Measurements from ENCODE around the gene TSPAN18. TPM values are rescaled to one million over a fixed set of nuclear protein-coding genes. Genes with fewer than 3 reads are reported as not detected.
A peak's percentile ranks its signal among the peaks of the same experiment; 100 is the strongest.

The TSPAN18 gene
- total RNA-seq, 2 experiments from 2014 or later: 1.4 to 2.3 TPM

- no peaks in the 10 kb centered on the region for H3K36me3 Mint-ChIP-seq (ENCODE audit: low read depth)
- no peak for ATAC-seq
- H3K4me3 Mint-ChIP-seq: no peak overlapping the region
- intact Hi-C loops (cut with DNase I, micrococcal nuclease): loop anchor here in 1 of 2 experiments (5.0 kb wide), 1 partner anchor 155 kb away; no protein-coding TSS in a partner anchor
- H3K27me3 Mint-ChIP-seq: peaks cover 3% of the 10 kb centered on the region
- no peaks in the 10 kb centered on the region for H3K9me3 Mint-ChIP-seq (ENCODE audit: low read depth)
- H3K27ac Mint-ChIP-seq: no peak overlapping the region
- CTCF ChIA-PET: interaction anchor here (0.7 kb wide), 2 partner anchors 18 to 57 kb away, joined by 3 to 4 read pairs; no protein-coding TSS in a partner anchor
- peaks cover 12% of the 10 kb centered on the region for H3K4me1 Mint-ChIP-seq
- no peak for DNase-seq
- POLR2A ChIA-PET: no interaction called here
These were observed 14.8 kb upstream of the TSPAN18 start for GRCh38 chr11:44711787-44712608.

- H3K27me3 Mint-ChIP-seq: peaks cover 3% of the 10 kb centered on the region
- ATAC-seq (no peak), DNase-seq (no peak)
- H3K27ac Mint-ChIP-seq: no peak overlapping the region
- intact Hi-C loops (cut with DNase I, micrococcal nuclease): loop anchor here in 1 of 2 experiments (5.0 kb wide), 1 partner anchor 156 kb away; no protein-coding TSS in a partner anchor
- ChIA-PET POLR2A (no interaction called here), CTCF (no interaction called here)
- no peaks in the 10 kb centered on the region for H3K36me3 Mint-ChIP-seq (ENCODE audit: low read depth)
- peaks cover 12% of the 10 kb centered on the region for H3K4me1 Mint-ChIP-seq
- H3K4me3 Mint-ChIP-seq: no peak overlapping the region
- no peaks in the 10 kb centered on the region for H3K9me3 Mint-ChIP-seq (ENCODE audit: low read depth)
These were observed 13.7 kb upstream of the TSPAN18 start for GRCh38 chr11:44713022-44713421.

GRCh38 chr11:44716256-44716655 lies 10.5 kb upstream of the TSPAN18 start:
- intact Hi-C loops (cut with DNase I, micrococcal nuclease): no loop called here
- Mint-ChIP-seq H3K4me3 (no peak overlapping the region), H3K4me1 (peaks cover 5% of the 10 kb centered on the region), H3K27ac (no peak overlapping the region), H3K36me3 (ENCODE audit: low read depth) (no peaks in the 10 kb centered on the region), H3K9me3 (ENCODE audit: low read depth) (no peaks in the 10 kb centered on the region), H3K27me3 (peaks cover 3% of the 10 kb centered on the region)
- ATAC-seq (no peak), DNase-seq (no peak)
- ChIA-PET CTCF (no interaction called here), POLR2A (no interaction called here)

GRCh38 chr11:44718057-44718456 lies 8.7 kb upstream of the TSPAN18 start:
- intact Hi-C loops (cut with DNase I, micrococcal nuclease): no loop called here
- no peak for DNase-seq
- Mint-ChIP-seq H3K4me3 (no peak overlapping the region), H3K9me3 (ENCODE audit: low read depth) (no peaks in the 10 kb centered on the region), H3K27me3 (no peaks in the 10 kb centered on the region), H3K36me3 (ENCODE audit: low read depth) (no peaks in the 10 kb centered on the region), H3K4me1 (no peaks in the 10 kb centered on the region), H3K27ac (no peak overlapping the region)
- POLR2A ChIA-PET: no interaction called here
- no peak for ATAC-seq
- CTCF ChIA-PET: no interaction called here

- Mint-ChIP-seq H3K27ac (no peak overlapping the region), H3K9me3 (ENCODE audit: low read depth) (no peaks in the 10 kb centered on the region), H3K4me1 (no peaks in the 10 kb centered on the region), H3K4me3 (no peak overlapping the region), H3K36me3 (ENCODE audit: low read depth) (no peaks in the 10 kb centered on the region), H3K27me3 (peaks cover 2% of the 10 kb centered on the region)
- ChIA-PET CTCF (no interaction called here), POLR2A (no interaction called here)
- DNase-seq: no peak
- intact Hi-C loops (cut with DNase I, micrococcal nuclease): no loop called here
- no peak for ATAC-seq
These were observed 8.0 kb upstream of the TSPAN18 start for GRCh38 chr11:44718612-44719390.

GRCh38 chr11:44725016-44725685 lies 1.6 kb upstream of the TSPAN18 start:
- H3K36me3 Mint-ChIP-seq (ENCODE audit: low read depth): no peaks in the 10 kb centered on the region
- H3K4me3 Mint-ChIP-seq: no peak overlapping the region
- H3K27ac Mint-ChIP-seq: no peak overlapping the region
- DNase-seq (no peak), ATAC-seq (no peak)
- intact Hi-C loops (cut with DNase I, micrococcal nuclease): loop anchor here (5.0 to 10.0 kb wide), 5 partner anchors 50 to 377 kb away; partner anchors contain the start of gene CD82 (in 1 of the 2)
- peaks cover 34% of the 10 kb centered on the region for H3K4me1 Mint-ChIP-seq
- POLR2A ChIA-PET: no interaction called here
- CTCF ChIA-PET: interaction anchor here (0.7 to 2.2 kb wide), 6 partner anchors 14 to 186 kb away, joined by 3 to 10 read pairs (median 3); no protein-coding TSS in a partner anchor
- H3K27me3 Mint-ChIP-seq: peaks cover 25% of the 10 kb centered on the region
- no peaks in the 10 kb centered on the region for H3K9me3 Mint-ChIP-seq (ENCODE audit: low read depth)

GRCh38 chr11:44725757-44726282 lies 942 bp upstream of the TSPAN18 start:
- Mint-ChIP-seq H3K4me1 (peaks cover 38% of the 10 kb centered on the region), H3K27ac (no peak overlapping the region), H3K4me3 (peak overlapping the region; percentile 65), H3K27me3 (peaks cover 25% of the 10 kb centered on the region), H3K36me3 (ENCODE audit: low read depth) (no peaks in the 10 kb centered on the region), H3K9me3 (ENCODE audit: low read depth) (no peaks in the 10 kb centered on the region)
- CTCF ChIA-PET: interaction anchor here (0.8 to 2.2 kb wide), 7 partner anchors 13 to 186 kb away, joined by 3 to 10 read pairs (median 4); no protein-coding TSS in a partner anchor
- POLR2A ChIA-PET: no interaction called here
- intact Hi-C loops (cut with DNase I, micrococcal nuclease): loop anchor here (5.0 to 10.0 kb wide), 5 partner anchors 51 to 376 kb away; partner anchors contain the start of gene CD82 (in 1 of the 2)
- DNase-seq: no peak
- ATAC-seq: no peak

- Mint-ChIP-seq H3K27me3 (peaks cover 25% of the 10 kb centered on the region), H3K36me3 (ENCODE audit: low read depth) (no peaks in the 10 kb centered on the region), H3K27ac (no peak overlapping the region), H3K4me3 (no peak overlapping the region), H3K9me3 (ENCODE audit: low read depth) (no peaks in the 10 kb centered on the region), H3K4me1 (peaks cover 39% of the 10 kb centered on the region)
- ChIA-PET POLR2A (no interaction called here), CTCF (no interaction called here)
- intact Hi-C loops (cut with DNase I, micrococcal nuclease): loop anchor here (1.0 to 10.0 kb wide), 7 partner anchors 52 to 375 kb away; partner anchors contain the start of gene CD82 (in 1 of the 2)
- peak; percentile 10 for ATAC-seq
- DNase-seq: no peak
These were observed 281 bp downstream of the TSPAN18 start for GRCh38 chr11:44727114-44727372.

GRCh38 chr11:44727373-44728287 lies 868 bp downstream of the TSPAN18 start:
- no peaks in the 10 kb centered on the region for H3K9me3 Mint-ChIP-seq (ENCODE audit: low read depth)
- intact Hi-C loops (cut with DNase I, micrococcal nuclease): loop anchor here (1.0 to 10.0 kb wide), 10 partner anchors 47 to 375 kb away; partner anchors contain the start of gene CD82 (in 1 of the 2)
- H3K36me3 Mint-ChIP-seq (ENCODE audit: low read depth): no peaks in the 10 kb centered on the region
- H3K4me1 Mint-ChIP-seq: peaks cover 39% of the 10 kb centered on the region
- POLR2A ChIA-PET: no interaction called here
- peak overlapping the region; percentile 73 for H3K27ac Mint-ChIP-seq
- peaks cover 25% of the 10 kb centered on the region for H3K27me3 Mint-ChIP-seq
- CTCF ChIA-PET: no interaction called here
- ATAC-seq (peak; percentile 78), DNase-seq (peak; percentile 87)
- H3K4me3 Mint-ChIP-seq: peak overlapping the region; percentile 74

- Mint-ChIP-seq H3K36me3 (ENCODE audit: low read depth) (no peaks in the 10 kb centered on the region), H3K27ac (peak overlapping the region; percentile 44), H3K4me1 (peaks cover 39% of the 10 kb centered on the region), H3K27me3 (peaks cover 24% of the 10 kb centered on the region), H3K4me3 (peak overlapping the region; percentile 74), H3K9me3 (ENCODE audit: low read depth) (no peaks in the 10 kb centered on the region)
- CTCF ChIA-PET: interaction anchor here (0.5 to 1.4 kb wide), 2 partner anchors 24 to 183 kb away, joined by 3 read pairs; no protein-coding TSS in a partner anchor
- intact Hi-C loops (cut with DNase I, micrococcal nuclease): loop anchor here (1.0 to 10.0 kb wide), 9 partner anchors 46 to 374 kb away; partner anchors contain the start of gene CD82 (in 1 of the 2)
- no peak for ATAC-seq
- POLR2A ChIA-PET: no interaction called here
- no peak for DNase-seq
These were observed 1.7 kb downstream of the TSPAN18 start for GRCh38 chr11:44728491-44728910.
